ENCODE measurements around the gene TNS4.
"Not testable (repeated sequence)": the region's sequence is repeated elsewhere in the genome, so short reads cannot be mapped to it uniquely, and the experiment has no call there.

TNS4 gene, protein sequence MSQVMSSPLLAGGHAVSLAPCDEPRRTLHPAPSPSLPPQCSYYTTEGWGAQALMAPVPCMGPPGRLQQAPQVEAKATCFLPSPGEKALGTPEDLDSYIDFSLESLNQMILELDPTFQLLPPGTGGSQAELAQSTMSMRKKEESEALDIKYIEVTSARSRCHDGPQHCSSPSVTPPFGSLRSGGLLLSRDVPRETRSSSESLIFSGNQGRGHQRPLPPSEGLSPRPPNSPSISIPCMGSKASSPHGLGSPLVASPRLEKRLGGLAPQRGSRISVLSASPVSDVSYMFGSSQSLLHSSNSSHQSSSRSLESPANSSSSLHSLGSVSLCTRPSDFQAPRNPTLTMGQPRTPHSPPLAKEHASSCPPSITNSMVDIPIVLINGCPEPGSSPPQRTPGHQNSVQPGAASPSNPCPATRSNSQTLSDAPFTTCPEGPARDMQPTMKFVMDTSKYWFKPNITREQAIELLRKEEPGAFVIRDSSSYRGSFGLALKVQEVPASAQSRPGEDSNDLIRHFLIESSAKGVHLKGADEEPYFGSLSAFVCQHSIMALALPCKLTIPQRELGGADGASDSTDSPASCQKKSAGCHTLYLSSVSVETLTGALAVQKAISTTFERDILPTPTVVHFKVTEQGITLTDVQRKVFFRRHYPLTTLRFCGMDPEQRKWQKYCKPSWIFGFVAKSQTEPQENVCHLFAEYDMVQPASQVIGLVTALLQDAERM

DNA sequence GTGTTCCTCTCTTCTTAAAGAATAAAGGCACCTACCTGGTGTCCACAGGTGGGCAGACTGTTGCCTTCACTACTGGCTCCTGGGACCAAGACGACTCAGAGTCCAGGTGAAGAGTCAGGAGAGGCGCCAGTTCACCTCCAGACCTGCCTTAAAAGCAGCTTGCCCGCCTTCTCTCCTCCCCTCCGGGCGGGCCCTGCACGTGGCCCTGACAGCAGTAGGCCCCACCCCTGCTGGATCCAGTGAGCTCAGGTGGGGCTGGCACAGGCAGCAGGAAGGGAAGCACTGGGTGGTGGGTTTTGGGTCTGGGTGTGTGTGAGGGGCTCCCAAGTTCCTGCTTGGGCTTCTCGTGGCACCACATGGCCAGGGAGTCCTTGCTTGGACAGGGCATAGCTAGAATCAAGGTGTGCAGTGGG is at the start of gene TNS4:
Gene TNS4, minus strand, starts transcription at position 125 of the 413 bp plus-strand sequence. CDS start 5,198 bp downstream, outside the sequence.
- no peak for DNase-seq

DNA sequence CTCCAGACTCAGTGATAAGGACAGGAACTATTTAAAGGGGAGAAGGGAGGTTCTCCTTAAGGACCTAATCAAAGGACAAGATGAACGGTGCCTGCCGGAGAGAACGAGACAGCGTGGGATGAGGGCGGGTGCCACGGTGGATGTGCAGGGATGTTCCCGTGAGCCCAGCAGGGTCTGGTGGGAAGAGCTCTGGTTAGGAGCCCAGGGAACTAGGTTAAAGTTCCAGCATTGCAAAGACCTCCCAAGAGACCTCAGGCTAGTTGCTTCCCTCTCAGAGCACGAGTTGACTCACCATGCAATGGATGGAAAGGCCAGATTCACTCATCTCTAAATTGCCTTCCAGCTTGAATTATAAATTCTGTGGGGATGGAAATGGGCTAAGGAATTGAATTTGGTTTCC is 49.2 kb upstream of the TNS4 start:
- DNase-seq: no peak

DNA sequence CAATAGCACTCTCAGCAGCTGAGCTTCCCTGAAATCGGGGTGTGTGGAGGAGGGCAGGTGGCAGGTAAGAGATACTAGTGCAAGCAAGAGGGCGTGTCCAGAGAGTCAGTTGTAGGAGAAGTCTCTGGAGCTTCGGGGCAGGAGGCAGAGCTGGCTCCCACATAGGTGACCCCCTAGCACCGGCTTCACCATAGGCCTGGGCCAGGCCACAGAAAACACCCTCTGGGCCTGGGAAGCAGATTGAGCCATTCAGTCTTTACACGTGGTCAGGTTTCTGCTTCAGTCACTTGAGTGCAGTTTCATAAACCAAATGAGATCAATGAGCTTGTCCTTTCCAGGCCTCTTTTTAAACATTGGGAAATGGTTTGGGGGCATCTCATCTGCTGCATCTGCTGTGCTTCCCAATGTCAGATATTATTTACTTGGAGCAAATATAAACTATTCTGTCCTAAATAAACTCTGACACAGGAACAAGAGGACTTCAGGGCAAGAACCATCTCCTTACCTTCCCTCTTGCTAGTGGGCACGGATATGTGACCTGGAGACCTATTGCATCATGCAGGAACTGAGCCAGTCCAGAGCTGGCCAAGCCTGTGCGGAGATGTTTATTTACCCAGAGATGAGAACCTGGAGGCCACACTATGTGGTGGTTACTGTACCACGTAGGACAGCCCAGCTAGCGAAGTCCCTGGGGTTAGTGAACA is 47.7 kb upstream of the TNS4 start:
- peak in 1 of 6 experiments; percentile 59 for DNase-seq

DNA sequence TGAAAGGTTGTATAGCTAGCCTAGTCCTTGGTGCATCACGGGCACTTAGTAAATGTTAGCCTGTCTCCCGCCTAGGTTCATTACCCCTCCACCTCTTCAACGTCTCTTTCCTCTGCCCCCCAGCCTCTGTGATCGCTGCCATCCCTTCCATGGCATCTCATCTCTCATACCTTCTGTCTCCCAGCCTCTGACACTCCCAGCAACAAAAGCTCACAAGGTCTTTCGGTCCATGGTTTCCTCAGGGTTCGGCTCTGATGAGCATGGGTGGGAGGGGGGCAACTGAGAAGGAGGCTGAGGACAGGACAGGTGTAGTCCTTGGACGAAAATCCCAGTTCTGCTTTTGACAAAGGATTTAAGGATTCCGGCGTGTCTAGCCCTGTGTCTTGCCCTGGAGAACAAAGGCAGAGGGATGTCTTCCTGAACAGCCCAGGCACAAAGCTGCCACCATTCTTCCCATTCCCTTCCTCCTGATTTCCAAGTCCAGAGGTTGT is 47.1 kb upstream of the TNS4 start:
- peak in 2 of 6 experiments; percentile 38 to 43 for DNase-seq

DNA sequence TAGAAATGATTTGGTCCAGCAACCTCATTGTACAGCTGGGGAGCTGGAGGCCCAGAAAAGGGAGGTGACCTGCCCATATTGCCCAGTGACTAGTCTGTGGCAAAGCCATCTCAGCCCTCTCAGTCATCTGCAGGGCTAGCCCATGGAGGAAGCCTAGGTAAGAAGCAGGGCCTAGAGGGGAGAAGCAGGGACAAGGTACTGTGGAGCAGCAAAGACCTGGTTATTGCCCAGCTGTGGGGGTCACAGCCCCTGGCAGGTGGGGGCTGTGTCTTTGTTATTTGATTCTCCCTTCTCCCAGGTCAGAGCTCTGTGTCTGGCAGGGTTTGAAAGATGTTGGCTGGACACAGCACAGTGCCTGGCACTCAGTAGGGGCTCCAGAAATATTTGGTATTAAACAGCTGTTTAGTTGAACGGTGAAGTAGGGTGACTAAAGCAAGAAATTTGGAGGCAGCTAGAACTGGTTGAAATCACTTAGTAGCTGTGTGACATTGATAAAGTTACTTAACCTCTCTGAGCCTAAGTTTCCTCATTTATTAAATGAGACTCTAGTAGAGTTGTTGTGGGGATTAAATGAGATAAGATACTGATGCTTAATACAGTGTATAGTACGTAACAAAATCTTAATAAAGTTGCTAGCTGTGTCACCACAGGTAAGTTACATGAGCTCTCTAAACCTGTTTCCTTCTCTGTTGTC is 46.5 kb upstream of the TNS4 start:
- DNase-seq: no peak

DNA sequence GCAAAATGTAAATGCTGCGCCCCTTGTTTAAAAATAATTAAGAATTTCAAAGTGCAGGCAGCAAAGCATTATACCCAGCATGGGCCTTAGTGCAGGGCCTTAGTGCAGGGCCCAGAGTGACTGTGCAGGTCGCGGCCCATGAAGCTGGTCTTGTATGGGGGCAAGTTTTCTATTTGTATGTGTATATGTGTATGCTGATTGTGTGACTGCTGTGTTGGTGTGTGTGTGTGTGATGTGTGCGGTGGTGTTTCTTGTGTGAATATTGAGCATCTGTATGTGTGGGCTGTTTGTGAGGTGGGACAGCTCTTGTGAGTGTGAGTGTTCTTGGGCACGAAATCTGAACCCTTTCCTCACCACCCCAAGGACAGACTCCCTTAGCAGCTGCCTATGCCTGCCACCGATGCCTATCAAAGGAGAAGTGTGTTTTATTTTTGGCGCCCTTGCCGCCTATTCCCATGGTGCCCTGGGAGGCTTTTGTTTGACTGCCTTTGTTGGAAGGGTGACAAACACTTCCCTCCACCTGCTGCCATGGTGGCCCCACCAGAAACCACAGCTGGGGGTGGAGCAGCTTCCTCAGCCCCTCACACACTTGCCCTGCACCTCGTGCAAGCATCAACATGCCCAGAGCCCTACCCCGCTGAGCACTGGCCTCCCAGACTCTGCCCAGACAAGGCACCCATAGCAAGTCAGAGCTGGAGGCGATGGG is 45.8 kb upstream of the TNS4 start:
- peak; percentile 48 to 82 (median 70) for DNase-seq

DNA sequence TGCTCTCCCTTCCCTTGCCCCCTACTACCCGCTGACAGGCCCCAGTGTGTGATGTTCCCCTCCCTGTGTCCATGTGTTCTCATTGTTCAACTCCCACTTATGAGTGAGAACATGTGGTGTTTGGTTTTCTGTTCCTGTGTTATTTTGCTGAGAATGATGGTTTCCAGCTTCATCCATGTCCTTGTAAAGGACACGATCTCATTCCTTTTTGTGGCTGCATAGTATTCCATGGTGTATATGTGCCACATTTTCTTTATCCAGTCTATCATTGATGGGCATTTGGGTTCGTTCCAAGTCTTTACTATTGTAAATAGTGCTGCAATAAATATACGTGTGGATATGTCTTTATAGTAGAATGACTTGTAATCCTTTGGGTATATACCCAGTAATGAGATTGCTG is 45.1 kb upstream of the TNS4 start:
- DNase-seq: not testable (repeated sequence)

DNA sequence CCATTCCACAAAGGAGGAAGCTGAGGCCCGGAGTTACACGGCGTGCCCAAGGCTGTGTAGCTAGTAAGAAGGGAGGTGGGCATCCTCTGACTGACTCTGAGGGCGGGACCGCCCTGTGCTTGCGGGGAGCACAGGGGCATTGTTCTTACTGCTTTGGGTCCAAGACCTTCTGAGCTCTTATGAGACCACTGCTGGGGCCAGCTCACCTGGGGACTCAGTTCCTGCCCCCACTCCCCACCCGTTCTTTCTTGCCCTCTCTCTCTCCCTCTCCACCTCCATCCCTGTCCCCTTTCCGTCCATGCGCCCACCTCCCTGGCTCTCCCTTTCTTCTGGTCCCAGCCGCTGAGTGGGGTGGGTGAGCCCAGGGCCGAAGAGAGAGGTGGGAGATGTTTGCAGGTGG is 44.2 kb upstream of the TNS4 start:
- no peak for DNase-seq

DNA sequence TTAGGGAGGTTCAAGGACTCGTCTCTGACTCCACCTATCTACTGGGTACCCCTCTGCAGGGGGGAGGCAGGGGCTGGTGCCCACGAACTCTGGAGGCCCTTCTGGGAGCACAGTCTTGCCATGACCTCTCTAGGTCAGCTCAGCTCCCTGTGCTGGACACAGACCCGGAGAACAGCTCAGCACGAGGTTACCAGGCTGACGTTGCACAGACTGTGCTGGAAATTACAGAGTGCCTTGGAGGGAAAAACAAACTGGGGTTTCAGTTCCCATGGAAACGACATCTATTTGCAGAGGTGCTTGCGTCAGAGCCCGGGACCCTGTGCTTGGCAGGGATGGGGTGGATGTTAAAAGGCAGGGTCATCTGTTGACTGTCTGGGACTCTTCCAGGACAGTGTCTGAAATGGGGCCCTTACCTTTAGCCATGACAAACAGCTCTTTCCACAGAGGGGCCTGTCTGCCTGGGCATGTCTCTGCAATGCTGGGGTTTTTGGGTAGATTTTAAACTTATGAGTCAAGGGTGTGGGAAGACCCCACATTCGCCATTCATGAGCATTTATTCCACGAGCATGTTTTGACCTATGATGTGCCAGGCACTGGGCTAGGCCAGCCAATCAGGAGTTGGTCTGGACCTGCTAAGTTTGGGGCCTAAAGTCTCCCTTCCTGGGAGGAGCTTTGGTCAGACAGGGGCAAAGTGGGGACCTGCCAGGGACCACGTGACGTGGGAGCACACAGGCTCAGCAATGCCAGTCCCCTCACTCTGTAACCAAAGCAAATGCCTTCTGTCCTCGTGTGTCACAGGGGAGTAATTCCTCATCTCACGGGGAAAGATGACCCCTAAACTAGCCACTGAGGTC is 41.4 kb upstream of the TNS4 start:
- peak in 2 of 6 experiments; percentile 24 to 26 for DNase-seq

DNA sequence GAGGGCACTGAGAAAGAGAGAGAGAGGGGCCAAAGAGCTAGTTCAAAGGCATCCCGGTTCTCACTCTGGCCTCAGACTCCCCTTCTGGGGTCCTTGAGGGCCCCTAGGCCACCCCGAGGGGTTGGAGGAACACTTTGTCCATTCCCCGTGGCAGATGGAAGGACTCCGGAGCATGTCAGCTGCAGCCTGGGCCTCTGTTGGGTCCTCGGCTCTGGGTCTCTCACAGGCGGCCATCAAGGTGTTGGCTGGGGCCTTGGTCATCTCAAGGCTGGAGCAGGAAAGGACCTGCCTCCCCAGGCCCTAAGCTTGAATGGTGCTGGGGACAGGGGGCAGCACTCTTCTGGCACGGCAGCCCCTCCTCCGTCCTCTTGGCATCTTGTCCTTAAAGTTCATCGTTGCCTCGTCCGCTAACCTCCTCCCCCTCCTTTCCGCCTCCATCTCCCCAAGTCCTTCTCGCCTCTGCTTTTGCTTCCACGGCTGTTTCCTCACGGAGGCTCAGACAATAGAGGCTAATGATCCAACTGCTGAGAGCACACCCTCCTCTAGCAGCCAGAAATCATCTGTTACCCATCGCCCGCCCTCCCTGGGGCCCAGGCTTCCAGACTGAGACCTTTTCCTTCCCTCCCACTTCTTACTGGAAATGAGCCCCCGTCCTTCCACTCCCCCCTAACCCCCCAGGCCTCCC is 40.6 kb upstream of the TNS4 start:
- DNase-seq: peak in 1 of 6 experiments; percentile 26

DNA sequence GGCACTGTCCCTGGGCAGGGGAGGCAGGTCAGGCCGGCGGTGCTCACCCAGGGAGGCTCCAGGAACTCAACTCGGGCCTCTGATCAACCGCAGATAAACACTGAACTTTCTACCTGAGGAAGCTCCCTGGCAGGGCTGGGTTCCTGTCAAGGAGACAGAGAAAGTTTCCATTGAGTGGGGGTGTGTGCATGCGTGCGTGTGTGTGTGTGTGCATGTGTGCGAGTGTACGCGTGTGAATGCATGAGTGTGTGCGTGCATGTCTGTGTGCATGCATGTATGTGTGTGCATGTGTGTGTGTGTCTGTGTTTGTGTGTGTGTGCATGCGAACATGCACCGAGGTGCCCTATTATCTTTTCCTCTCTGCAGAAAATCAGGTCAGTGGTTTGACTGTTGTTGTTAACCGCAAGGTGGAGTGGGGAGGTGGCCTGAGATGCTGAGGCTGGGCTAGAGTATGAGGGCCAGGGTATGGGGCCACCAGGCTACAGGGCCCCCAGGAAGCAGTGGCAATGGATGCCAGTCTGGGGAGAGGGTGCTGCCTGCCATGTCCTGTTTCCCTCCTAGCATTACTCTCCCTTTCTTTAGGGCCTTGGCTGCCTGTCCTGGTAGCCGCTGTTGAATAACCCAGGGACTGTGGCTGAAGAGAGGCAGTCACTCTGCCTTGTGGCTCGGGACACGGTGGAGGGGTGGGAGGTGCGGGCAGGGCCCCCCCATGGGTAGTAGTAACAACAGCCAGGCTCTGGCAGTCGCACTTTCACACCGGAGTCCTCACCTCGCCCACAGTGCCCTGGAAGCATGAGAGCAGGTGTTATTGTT is 39.8 kb upstream of the TNS4 start:
- DNase-seq: peak; percentile 49 to 82 (median 76)

DNA sequence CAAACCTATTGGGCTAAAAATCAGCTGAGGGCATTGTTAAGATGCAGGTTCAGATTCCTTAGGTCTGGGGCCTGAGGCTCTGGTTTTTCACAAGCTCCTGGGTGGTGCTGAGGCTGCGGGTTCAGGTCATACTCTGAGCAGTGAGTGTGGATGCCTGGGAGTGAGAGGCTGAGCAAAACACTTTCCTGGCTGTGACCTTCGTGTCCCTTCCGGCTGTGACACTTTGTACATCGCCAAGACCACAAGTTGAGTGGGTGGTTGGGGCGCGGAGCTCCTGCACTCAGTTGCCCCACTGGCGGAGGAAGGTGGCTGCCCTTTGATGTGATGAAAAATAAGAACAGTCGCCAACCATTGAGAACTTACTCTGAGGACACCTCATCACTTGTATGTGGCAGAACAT is 39.0 kb upstream of the TNS4 start:
- peak in 5 of 6 experiments; percentile 21 to 70 (median 43) for DNase-seq

DNA sequence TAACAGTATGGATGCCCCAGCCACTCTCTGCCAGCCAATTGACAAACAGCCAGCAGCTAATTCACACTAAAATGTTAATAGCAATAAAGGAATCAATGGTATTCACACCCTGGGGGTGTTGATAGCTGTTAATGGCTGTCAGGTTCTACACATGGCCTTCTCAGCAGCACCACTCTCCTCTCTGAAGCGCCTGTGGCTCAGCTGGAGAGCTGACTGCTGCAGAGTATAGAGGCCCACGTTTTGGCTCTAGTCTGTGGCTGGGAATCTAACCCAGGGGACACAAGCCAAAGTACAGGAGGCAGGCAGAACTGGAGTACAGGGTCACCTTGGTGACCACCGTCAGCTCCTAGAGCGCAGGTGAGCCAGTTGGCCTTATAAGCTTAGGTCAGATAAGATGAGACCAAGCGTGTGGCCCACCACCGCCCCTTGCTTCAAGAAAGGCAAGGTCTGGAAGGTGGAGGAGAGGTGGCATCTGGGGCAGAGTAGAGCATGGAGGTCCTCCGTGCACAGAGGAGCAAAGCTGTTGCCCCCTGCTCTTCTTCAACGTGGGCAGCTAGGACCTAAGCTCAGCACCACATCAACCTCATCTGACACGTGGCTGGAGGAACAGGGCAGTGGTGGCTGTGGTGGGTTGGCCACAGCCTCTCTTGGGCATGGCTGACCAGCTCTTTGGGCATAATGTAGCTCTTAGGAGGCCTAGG is 38.4 kb upstream of the TNS4 start:
- DNase-seq: no peak

DNA sequence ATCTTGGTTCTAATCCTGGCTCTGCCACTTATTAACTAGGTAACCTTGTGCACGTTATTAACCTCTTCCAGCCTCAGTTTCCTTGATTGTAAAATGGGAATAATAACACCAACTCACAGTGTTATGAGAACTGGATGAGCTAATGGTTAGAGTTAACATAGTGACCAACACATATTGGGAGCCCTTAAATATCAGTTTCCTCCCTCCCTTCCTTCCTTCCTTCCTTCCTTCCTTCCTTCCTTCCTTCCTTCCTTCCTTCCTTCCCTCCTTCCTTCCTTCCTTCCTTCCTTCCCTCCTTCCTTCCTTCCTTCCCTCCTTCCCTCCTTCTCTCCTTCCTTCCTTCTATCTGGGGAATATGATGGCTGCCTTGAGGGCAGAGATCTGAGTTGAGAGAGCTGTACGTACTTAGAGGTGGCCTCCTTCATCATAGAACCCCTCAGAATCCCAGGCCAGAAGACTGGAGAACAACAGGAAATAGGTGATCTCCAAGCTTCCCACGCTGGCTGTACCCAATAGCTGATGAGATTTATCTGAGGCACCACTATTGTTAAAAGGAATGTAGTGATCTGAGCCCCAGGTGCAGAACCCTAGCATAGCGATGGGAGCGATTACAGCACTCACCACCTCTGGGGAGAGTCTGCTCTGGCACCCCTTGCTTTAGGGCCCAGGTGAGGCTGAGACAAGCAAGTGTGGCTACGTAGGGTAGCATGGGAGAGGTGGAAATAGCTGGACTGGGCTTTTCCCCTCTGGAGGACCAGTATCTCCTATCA is 37.7 kb upstream of the TNS4 start:
- no peak for DNase-seq

DNA sequence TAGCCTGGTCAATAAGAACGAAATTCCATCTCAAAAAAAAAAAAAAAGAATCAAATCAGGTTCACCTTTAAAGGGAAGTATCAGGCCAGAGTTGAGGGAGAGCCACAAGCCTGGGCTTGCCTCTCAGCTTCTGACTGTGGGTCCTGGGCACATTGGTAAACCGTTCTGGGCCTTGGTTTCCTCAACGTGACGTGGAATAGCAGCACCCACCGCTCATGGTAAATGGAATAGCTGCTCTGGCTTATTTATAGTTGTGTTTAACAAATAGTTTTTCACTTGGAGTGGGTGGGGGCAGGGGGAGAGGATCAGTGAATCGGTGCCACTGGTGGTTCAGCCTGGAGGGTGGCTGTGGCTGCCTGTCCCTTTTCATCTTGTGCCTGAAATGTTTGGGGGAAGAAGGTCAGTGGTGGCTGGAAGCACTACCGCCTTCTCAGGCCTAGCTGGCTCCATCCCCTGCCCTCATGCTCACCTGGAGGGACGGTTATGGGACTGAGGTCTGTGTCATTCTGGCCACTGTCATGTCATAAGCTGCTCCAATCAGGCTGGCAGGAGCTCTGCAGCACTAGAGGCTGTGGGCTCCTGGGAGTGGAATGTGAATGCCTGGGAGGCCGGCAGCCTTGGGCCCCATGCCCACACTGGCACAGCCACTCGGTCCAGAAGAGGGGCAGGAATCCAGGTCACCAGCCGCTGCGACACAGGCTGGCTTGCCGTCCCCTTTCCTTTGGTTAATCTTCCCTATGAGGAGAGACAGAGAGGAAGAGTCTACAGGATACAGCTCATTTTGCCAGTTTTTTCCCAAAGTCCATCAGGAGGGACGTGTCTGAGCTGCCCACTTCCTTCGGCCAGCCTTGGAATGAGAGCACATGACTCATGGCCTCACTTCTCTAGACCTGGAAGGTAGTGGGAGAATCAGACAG is 36.9 kb upstream of the TNS4 start:
- no peak for DNase-seq

DNA sequence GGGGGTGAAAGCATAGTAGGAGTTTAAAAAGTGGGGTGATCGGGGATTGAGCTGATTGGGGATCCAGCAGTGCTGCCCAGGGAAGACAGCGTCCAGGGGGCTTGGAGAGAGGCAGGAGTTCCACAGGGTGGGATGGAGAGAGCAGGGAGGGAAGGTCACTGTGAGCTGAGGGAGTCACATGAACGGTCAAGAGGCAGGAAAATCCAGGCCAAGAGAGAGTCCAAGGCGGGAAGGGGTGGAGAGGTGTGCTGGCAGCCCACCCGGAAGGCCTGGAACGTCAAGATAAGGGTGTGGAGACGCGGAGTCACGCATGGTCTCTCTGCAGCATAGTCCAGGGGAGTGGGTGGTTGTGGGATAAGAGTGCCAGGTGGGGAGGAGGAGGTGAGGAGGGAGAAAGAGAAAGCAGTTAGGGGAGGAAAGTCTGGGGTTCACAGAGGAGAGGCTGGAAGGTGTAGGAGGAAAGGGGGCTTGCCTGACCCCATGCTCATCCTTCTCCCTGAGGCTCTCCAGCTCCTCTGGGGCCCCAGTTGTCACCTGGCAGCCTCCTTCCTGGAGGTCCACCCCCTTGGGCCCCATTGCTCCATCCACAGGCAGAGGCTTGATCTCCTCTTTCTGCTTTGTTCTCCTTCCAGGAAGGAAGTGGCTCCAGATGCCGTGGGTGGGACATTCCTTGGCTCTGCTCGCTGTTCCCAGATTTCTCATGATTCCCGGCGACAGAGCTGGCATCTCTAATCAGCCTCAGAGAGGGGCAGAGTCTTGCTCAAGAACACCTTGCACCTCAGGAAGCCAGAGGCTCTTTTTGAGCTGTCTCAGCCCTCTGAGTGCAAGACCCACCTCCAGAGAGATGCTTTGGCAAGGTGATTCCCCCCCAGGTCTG is 35.1 kb upstream of the TNS4 start:
- peak in 1 of 6 experiments; percentile 36 for DNase-seq

All from stimulated activated naive CD4-positive, alpha-beta T cell (primary cell).